Suprapubic skin (tissue), 3 donors: Measurements from ENCODE around the gene QSOX1.

Experiments
- EP300 ChIP-seq: sonication (generic); formaldehyde crosslinking; IDR thresholded peaks from one replicate; pipeline ENCODE4 v1.6.1; 2017; ENCODE audit warnings: antibody characterized with exemption
- TF ChIP-seq, protein P1 (sequence below), 2 donors: fragments of 200-600 bp in 1 of 2; fragments of 450-650 bp in 1 of 2; sonication (generic) in 1 of 2; IDR thresholded peaks; one replicate each; pipeline ENCODE4 v1.5.1; 2016 to 2019; ENCODE audit warnings: antibody characterized with exemption in 2 of 2, mild to moderate bottlenecking in 1 of 2, moderate library complexity in 1 of 2

- TF ChIP-seq, protein P1, sequence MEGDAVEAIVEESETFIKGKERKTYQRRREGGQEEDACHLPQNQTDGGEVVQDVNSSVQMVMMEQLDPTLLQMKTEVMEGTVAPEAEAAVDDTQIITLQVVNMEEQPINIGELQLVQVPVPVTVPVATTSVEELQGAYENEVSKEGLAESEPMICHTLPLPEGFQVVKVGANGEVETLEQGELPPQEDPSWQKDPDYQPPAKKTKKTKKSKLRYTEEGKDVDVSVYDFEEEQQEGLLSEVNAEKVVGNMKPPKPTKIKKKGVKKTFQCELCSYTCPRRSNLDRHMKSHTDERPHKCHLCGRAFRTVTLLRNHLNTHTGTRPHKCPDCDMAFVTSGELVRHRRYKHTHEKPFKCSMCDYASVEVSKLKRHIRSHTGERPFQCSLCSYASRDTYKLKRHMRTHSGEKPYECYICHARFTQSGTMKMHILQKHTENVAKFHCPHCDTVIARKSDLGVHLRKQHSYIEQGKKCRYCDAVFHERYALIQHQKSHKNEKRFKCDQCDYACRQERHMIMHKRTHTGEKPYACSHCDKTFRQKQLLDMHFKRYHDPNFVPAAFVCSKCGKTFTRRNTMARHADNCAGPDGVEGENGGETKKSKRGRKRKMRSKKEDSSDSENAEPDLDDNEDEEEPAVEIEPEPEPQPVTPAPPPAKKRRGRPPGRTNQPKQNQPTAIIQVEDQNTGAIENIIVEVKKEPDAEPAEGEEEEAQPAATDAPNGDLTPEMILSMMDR (IDR thresholded peaks at IDR 0.05): no peak
- TF ChIP-seq EP300: no peak
Measured at GRCh38 chr1:180235077-180235501, 80.4 kb downstream of the QSOX1 start.
